ENCODE data around the gene MYO9B. TPM values are rescaled to one million over a fixed set of nuclear protein-coding genes. Genes with fewer than 3 reads are reported as not detected.
"Not testable (repeated sequence)": the region's sequence is repeated elsewhere in the genome, so short reads cannot be mapped to it uniquely, and the experiment has no call there.

Gene MYO9B
- total RNA-seq, 3 donors from 2014 or later = 82.6 to 104 (median 91.4) TPM

DNA sequence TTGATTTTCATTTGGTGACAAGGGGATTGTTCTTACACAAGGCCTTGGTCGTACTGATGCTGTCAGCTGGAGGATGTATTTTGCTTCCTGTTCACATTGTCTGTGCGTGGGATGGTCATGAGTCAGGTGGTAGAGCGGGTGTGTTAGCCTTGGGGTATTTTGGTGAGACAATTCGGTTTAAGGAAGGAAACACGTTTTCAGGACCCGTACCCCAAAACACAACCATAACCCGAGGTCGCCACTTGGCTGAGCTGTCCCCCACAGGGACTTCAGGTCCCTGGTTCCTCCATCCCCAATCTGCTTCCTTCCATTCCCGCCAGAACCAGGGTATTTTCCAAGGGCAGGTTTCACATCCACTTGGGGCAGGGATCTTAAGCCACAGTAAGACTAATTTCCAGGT lies 15.0 kb downstream of the MYO9B start:
- peak; percentile 84 to 94 for ATAC-seq
- no peak overlapping the region for H3K4me3 Mint-ChIP-seq
- H3K27me3 Mint-ChIP-seq (ENCODE audit: low read depth) = no peaks in the 10 kb centered on the region
- H3K36me3 Mint-ChIP-seq (ENCODE audit: insufficient read depth) = peaks cover 7% of the 10 kb centered on the region
- no peaks in the 10 kb centered on the region for H3K9me3 Mint-ChIP-seq
- peak; percentile 41 for DNase-seq
- peaks cover 48% of the 10 kb centered on the region for H3K4me1 Mint-ChIP-seq (ENCODE audit: low read depth)

DNA sequence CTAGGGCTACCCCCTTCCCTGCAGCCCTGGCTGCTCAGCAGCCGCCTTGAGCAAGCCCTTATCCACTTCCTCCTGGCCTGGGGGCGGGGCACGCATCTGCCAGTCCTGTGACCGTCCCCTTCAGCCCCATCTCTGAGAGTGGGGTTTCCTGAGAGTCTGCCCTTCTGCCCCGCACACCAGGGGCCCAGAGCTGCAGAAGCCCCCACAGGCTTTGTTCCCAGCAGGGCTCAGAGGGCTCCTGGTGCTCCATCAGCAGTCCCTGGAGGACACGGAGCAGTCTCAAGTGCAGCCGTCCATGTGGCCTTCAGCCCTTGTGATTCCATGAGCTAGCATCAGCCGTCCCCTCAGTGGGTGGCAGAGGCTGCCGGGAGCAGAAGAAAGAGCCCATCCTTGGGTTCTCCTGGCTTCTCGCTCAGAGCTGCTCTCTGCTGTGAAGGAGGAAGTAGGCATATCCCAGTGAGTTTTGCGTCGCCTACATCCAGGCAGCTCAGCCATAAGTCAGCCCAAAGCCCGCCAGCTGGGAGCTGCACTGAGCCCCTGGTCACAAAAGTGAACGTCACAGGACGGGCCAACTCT lies 16.3 kb downstream of the MYO9B start:
- Mint-ChIP-seq H3K9me3 (no peaks in the 10 kb centered on the region), H3K27me3 (ENCODE audit: low read depth) (no peaks in the 10 kb centered on the region), H3K4me3 (no peak overlapping the region), H3K4me1 (ENCODE audit: low read depth) (peaks cover 52% of the 10 kb centered on the region), H3K36me3 (ENCODE audit: insufficient read depth) (peaks cover 10% of the 10 kb centered on the region)
- ATAC-seq (no peak), DNase-seq (no peak)

DNA sequence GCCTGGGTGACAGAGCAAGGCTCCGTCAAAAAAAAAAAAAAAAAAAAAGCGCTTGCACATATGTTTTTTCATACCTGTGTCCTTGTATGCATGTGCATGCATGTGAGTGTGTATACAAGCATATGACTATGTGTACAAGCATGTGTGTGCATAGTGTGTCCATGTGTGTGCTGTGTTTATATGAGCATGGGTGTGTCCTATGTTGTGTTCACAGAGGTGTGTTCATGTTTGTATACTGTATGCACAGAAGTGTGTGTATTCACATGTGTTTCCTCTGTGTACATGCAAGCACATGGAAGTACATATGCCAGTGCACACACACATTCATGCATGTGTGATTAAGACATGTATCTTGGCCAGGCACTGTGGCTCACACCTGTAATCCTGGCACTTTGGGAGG lies 17.1 kb downstream of the MYO9B start:
- Mint-ChIP-seq H3K4me3 (no peak overlapping the region), H3K4me1 (ENCODE audit: low read depth) (peaks cover 49% of the 10 kb centered on the region), H3K9me3 (no peaks in the 10 kb centered on the region), H3K36me3 (ENCODE audit: insufficient read depth) (peaks cover 6% of the 10 kb centered on the region), H3K27me3 (ENCODE audit: low read depth) (no peaks in the 10 kb centered on the region)
- ATAC-seq = no peak
- DNase-seq = no peak

DNA sequence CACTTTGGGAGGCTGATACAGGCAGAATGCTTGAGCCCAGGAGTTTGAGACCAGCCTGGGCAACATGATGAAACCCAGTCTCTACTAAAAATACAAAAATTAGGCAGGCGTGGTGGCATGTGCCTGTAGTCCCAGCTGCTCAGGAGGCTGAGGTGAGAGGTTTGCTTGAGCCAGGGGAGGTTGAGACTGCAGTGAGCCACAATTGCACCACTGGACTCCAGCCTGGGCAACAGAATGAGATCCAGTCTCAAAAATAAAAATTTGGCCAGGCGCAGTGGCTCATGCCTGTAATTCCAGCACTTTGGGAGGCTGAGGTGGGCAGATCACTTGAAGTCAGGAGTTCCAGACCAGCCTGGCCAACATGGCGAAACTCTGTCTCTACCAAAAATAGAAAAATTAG lies 19.1 kb downstream of the MYO9B start:
- H3K4me1 Mint-ChIP-seq (ENCODE audit: low read depth) = peaks cover 39% of the 10 kb centered on the region
- ATAC-seq; H3K27me3 Mint-ChIP-seq (ENCODE audit: low read depth); DNase-seq; H3K4me3 Mint-ChIP-seq; H3K36me3 Mint-ChIP-seq (ENCODE audit: insufficient read depth); H3K9me3 Mint-ChIP-seq: not testable (repeated sequence)

DNA sequence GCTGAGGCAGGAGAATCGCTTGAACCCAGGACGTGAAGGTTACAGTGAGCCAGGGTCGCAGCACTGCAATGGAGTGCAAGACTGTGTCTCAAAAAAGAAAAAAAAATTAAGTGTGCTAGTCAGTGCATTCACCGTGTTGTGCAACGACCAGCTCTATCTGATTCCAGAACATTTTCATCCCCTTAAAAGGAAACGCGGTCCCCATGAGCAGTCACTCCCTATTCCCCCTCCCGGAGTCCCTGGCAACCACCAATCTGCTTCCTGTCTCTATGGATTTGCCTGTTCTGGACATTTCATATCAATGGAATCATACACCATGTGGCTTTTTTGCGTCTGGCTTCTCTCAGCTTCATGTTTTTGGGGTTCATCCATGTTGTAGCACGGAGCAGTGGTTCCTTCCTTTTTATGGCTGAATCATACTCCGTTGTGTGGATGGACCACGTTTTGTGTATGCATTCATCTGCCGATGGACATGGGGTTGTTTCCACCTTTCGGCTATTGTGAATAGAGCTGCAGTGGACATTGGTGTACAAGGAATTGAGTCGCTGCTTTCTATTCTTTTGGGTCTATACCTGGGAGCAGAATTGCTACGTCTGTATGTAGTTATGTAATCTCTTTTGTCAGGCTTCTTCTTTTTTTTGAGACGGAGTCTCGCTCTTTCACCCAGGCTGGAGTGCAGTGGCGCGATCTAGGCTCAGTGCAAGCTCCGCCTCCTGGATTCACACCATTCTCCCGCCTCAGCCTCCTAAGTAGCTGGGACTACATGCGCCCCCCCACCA lies 19.8 kb downstream of the MYO9B start:
- peaks cover 9% of the 10 kb centered on the region for H3K36me3 Mint-ChIP-seq (ENCODE audit: insufficient read depth)
- DNase-seq = no peak
- no peak overlapping the region for H3K4me3 Mint-ChIP-seq
- no peaks in the 10 kb centered on the region for H3K9me3 Mint-ChIP-seq
- peaks cover 35% of the 10 kb centered on the region for H3K4me1 Mint-ChIP-seq (ENCODE audit: low read depth)
- no peak for ATAC-seq
- no peaks in the 10 kb centered on the region for H3K27me3 Mint-ChIP-seq (ENCODE audit: low read depth)

DNA sequence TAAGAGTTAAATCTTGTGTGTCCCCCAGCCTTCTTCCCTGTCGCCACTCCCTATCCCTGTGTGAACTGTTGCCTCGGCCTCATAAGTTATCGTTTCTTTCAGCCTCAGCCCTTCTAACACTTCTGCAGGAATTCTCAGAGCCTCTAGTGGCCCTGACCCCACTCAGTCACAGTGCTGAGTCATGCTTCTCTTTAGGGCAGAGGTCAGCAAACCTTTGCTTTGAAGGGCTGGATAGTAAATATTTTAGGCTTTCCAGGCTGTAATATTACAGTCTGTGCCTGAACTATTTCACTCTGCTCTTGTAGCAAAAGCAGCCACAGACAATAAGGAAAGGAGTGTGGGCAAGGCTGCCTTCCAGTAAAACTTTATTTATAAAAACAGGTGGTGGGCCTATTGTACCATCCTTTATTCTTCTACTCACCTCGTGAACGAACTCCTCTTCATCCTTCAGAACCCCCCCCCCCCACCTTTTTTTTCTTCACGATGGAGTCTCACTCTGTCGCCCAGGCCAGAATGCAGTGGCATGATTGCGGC lies 22.1 kb downstream of the MYO9B start:
- H3K36me3 Mint-ChIP-seq (ENCODE audit: insufficient read depth) = peaks cover 17% of the 10 kb centered on the region
- no peaks in the 10 kb centered on the region for H3K27me3 Mint-ChIP-seq (ENCODE audit: low read depth)
- ATAC-seq = no peak
- DNase-seq = no peak
- H3K9me3 Mint-ChIP-seq = no peaks in the 10 kb centered on the region
- no peak overlapping the region for H3K4me3 Mint-ChIP-seq
- H3K4me1 Mint-ChIP-seq (ENCODE audit: low read depth) = peaks cover 27% of the 10 kb centered on the region

DNA sequence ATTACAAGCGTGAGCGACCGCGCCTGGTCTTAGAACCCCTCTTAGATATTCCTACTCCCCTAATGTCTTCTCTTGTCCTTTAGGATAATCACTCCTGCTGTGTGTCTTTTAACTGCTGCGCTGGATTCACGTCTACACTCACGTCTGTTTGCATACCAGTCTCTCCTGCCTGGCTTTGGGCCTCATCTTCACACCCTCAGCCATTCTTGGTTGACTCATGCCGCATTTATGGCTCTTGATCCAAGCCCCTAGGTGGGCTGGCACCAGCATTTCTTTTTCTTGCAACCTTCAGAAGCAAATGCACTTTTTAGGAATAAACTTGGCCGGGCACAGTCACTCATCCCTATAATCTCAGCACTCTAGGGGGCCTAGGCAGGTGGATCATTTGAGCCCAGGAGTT lies 22.7 kb downstream of the MYO9B start:
- no peak overlapping the region for H3K4me3 Mint-ChIP-seq
- peaks cover 27% of the 10 kb centered on the region for H3K4me1 Mint-ChIP-seq (ENCODE audit: low read depth)
- no peak for DNase-seq
- ATAC-seq = no peak
- H3K27me3 Mint-ChIP-seq (ENCODE audit: low read depth) = no peaks in the 10 kb centered on the region
- H3K9me3 Mint-ChIP-seq = no peaks in the 10 kb centered on the region
- peaks cover 21% of the 10 kb centered on the region for H3K36me3 Mint-ChIP-seq (ENCODE audit: insufficient read depth)

DNA sequence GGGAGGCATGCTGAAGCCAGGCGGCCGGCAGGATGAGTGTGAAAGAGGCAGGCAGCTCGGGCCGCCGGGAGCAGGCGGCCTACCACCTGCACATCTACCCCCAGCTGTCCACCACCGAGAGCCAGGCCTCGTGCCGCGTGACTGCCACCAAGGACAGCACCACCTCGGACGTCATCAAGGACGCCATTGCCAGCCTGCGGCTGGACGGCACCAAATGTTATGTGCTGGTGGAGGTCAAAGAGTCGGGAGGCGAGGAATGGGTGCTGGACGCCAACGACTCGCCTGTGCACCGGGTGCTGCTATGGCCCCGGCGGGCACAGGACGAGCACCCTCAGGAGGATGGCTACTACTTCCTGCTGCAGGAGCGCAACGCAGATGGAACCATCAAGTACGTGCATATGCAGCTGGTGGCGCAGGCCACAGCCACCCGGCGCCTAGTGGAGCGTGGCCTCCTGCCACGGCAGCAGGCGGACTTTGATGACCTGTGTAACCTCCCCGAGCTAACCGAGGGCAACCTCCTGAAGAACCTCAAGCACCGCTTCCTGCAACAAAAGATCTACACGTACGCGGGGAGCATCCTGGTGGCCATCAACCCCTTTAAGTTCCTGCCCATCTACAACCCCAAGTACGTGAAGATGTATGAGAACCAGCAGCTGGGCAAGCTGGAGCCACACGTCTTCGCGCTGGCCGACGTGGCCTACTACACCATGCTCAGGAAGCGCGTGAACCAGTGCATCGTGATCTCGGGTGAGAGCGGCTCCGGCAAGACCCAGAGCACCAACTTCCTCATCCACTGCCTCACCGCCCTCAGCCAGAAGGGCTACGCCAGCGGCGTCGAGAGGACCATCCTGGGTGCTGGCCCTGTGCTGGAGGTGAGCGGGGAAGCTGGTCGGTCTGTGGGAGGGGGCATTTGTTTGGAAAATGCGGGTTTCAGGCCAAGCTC lies 26.4 kb downstream of the MYO9B start:
- Mint-ChIP-seq H3K9me3 (no peaks in the 10 kb centered on the region), H3K36me3 (ENCODE audit: insufficient read depth) (peaks cover 24% of the 10 kb centered on the region), H3K4me3 (no peak overlapping the region), H3K4me1 (ENCODE audit: low read depth) (peaks cover 22% of the 10 kb centered on the region), H3K27me3 (ENCODE audit: low read depth) (no peaks in the 10 kb centered on the region)
- DNase-seq (no peak), ATAC-seq (no peak)

DNA sequence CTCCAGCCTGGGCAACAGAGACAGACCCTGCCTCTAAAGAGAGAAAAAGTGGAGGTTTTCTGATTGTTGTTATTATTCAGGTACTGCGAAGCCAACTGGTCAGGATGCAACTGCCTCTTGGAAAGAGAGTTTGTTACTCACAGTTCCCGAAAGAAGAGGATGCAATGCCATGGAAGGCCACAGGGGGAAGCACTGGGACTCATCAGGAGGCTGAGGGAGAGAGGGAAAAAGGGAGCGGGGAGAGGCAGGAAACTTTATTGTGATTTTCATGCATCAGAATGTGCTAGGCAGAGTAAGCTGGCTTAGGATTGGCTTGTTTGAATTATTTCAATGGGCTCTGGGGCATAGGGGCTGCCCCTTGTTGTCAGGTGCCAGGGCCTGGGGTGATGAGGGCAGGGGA lies 27.6 kb downstream of the MYO9B start:
- no peaks in the 10 kb centered on the region for H3K27me3 Mint-ChIP-seq (ENCODE audit: low read depth)
- DNase-seq (no peak), ATAC-seq (no peak)
- peaks cover 28% of the 10 kb centered on the region for H3K36me3 Mint-ChIP-seq (ENCODE audit: insufficient read depth)
- H3K4me1 Mint-ChIP-seq (ENCODE audit: low read depth) = peaks cover 25% of the 10 kb centered on the region
- no peaks in the 10 kb centered on the region for H3K9me3 Mint-ChIP-seq
- H3K4me3 Mint-ChIP-seq = no peak overlapping the region

DNA sequence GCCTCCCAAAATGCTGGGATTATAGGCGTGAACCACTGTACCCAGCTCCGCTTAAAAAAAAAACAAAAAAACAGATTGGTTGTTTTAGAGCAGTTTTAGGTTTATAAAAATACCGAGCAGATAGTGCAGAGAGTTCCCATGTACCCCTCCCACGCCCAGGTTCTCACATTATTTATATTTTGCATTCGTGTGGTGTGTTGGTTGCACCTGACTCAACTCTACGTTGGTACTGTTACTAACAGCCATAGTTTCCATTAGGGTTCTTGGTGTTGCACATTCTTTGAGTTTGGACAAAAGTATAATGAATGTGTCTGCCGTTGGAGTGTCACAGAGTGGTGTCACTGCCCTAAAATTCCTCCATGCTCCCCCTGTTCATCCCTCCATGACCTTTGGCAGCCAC lies 29.1 kb downstream of the MYO9B start:
- H3K27me3 Mint-ChIP-seq (ENCODE audit: low read depth) = no peaks in the 10 kb centered on the region
- no peak for DNase-seq
- H3K4me3 Mint-ChIP-seq = no peak overlapping the region
- peaks cover 22% of the 10 kb centered on the region for H3K4me1 Mint-ChIP-seq (ENCODE audit: low read depth)
- peaks cover 28% of the 10 kb centered on the region for H3K36me3 Mint-ChIP-seq (ENCODE audit: insufficient read depth)
- H3K9me3 Mint-ChIP-seq = no peaks in the 10 kb centered on the region
- ATAC-seq = no peak

DNA sequence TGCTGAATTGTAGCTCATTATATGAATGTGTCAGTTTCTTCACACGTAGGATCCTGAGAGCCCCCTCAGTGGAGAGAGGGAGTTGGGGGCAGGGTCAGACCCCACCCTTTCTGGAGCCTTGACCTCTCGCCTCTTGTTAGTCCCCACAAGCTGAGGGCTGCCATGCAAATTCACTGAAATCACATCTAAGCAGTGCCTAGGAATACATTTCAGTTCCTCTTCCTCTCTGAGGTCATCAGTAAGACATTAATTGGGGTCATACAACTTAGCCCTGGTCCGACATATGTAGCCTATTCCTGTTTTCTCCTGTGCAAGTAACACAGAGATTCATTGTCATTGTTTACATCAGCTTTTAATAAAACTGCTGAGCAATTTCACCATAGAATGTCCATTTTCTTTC lies 30.0 kb downstream of the MYO9B start:
- DNase-seq = no peak
- Mint-ChIP-seq H3K9me3 (no peaks in the 10 kb centered on the region), H3K27me3 (ENCODE audit: low read depth) (no peaks in the 10 kb centered on the region), H3K36me3 (ENCODE audit: insufficient read depth) (peaks cover 29% of the 10 kb centered on the region), H3K4me1 (ENCODE audit: low read depth) (peaks cover 27% of the 10 kb centered on the region), H3K4me3 (no peak overlapping the region)
- no peak for ATAC-seq

DNA sequence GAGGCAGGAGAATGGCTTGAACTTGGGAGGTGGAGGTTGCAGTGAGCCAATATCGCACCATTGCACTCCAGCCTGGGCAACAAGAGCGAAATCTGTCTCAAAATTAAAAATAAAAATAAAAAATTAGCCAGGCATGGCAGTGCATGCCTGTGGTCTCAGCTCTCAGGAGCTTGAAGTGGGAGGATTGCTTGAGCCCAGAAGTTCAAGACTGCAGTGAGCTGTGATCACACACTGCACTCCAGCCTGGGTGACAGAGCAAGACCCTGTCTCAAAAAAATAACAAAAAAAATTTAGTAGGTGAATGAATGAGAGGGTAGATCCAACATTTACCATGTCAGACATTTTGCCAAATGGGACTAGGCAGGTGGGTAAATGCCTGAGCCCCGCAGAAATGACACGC lies 31.4 kb downstream of the MYO9B start:
- Mint-ChIP-seq H3K4me1 (ENCODE audit: low read depth) (peaks cover 25% of the 10 kb centered on the region), H3K36me3 (ENCODE audit: insufficient read depth) (peaks cover 30% of the 10 kb centered on the region)
- not testable (repeated sequence) for DNase-seq; ATAC-seq; H3K4me3 Mint-ChIP-seq; H3K9me3 Mint-ChIP-seq; H3K27me3 Mint-ChIP-seq (ENCODE audit: low read depth)

DNA sequence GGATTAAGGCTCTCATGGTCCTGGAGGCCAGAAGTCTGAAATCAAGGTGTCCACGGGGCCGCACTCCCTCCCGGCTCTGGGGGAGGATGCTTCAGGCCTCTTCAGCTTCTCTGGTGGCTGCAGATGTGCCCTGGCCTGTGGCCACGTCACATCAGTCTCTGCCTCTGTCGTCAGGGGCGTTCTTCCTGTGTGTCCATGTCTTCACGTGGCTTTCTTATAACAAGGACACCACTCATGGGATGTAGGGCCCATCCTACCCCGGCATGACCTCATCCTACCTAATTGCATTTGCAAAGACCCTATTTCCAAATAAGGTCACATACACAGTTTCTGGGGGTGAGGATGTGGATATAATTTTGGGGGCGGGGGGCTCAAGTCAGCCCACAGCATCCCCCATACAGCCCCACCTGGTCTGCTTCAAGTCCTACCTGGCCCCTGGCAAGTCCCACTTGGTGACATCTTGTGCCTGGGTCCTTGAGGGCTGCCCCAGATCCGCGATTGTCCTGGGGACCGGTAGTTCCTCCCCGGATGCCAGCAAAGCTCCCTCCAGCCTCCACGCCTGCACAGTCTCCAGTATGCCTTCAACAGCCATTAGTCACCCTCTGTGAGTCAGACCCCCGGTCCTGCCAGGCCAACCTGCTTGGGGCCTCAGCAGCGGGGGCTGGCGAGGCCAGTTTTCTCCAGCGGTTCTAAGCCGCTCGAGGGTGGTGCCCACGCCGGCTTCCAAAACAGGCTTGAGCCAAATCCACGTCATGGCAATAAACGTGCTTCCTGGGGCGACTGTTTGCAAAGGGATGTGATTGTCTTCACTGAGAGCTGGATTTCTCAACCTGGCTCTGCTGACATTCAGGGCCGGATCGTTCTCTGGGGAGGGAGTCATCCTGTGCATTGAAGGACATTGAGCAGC lies 32.2 kb downstream of the MYO9B start:
- Mint-ChIP-seq H3K4me1 (ENCODE audit: low read depth) (peaks cover 26% of the 10 kb centered on the region), H3K9me3 (no peaks in the 10 kb centered on the region), H3K4me3 (no peak overlapping the region), H3K36me3 (ENCODE audit: insufficient read depth) (peaks cover 29% of the 10 kb centered on the region), H3K27me3 (ENCODE audit: low read depth) (no peaks in the 10 kb centered on the region)
- DNase-seq (no peak), ATAC-seq (peak in 1 of 2 donors; percentile 60)

DNA sequence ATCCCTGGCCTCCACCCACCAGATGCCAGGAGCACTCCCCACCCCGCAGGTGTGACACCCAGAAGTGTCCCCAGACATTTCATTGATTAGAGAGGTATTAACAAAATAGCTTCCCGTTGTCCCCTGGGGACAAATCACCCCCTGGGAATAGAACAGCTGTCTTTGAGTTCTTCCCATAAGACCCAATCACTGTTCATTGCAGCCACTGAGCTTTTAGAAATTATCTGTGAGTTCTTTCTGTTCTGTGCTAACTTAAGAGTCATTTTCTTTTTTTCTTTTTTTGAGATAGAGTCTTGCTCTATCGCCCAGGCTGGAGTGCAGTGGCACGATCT lies 32.8 kb downstream of the MYO9B start:
- no peak for ATAC-seq
- no peak for DNase-seq
- H3K4me3 Mint-ChIP-seq = no peak overlapping the region
- peaks cover 28% of the 10 kb centered on the region for H3K36me3 Mint-ChIP-seq (ENCODE audit: insufficient read depth)
- H3K4me1 Mint-ChIP-seq (ENCODE audit: low read depth) = peaks cover 28% of the 10 kb centered on the region
- H3K27me3 Mint-ChIP-seq (ENCODE audit: low read depth) = no peaks in the 10 kb centered on the region
- no peaks in the 10 kb centered on the region for H3K9me3 Mint-ChIP-seq

All from activated T-cell treated with anti-CD3 and anti-CD28 coated beads, Interleukin-2, amount 50 U/mL, for 4 hours (primary cell).